ENCODE data around the gene MAP3K15. TPM values are rescaled to one million over a fixed set of nuclear protein-coding genes. Genes with fewer than 3 reads are reported as not detected.
"Not testable (repeated sequence)": the region's sequence is repeated elsewhere in the genome, so short reads cannot be mapped to it uniquely, and the experiment has no call there.

MAP3K15 gene
- total RNA-seq, 2 donors from 2014 or later: 2.4 to 2.5 TPM

DNA sequence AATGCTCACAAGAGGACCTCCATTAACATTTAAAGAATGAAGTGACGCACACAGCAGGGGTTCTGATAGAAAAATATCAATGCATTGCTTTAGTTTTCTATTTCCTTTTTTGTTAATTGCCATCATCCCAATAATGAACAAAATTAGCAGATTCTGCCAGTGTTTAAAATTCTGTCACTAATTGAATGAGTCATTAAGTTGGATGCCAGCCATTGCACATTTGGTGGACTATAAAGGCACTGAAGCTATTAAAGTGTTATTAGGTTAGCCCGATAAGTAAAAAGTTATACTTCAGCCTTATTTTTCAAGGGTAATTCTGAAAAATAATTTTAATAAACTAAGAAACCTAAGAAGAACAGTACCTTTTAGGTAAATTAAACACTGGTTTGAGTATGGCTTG is 53.1 kb downstream of the MAP3K15 start:
- Mint-ChIP-seq H3K9me3 (no peaks in the 10 kb centered on the region), H3K27ac (no peak overlapping the region), H3K36me3 (no peaks in the 10 kb centered on the region)
- DNase-seq (ENCODE audit: low spot score in 2 of 2) (no peak), ATAC-seq (no peak)

DNA sequence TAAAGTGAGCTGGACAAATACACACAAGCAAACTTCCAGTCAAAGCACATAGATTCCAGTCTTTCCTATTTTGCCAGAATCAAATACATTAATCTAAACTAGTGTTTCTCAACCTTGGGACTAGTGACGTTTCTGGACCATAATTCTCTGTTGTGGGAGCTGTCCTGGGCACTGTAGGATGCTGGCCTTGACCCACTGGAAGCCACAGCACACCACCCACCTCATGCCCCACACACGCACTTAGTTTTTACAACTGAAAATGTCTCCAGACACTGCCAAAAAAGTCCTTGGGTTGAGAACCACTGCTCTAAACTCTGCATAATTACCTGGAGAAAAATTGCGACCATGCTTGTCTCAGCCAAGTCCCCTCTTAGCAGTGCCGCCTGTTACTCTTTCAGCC is 57.6 kb downstream of the MAP3K15 start:
- H3K9me3 Mint-ChIP-seq: no peaks in the 10 kb centered on the region
- no peak overlapping the region for H3K27ac Mint-ChIP-seq
- DNase-seq (ENCODE audit: low spot score in 2 of 2): no peak
- ATAC-seq: no peak
- no peaks in the 10 kb centered on the region for H3K36me3 Mint-ChIP-seq

DNA sequence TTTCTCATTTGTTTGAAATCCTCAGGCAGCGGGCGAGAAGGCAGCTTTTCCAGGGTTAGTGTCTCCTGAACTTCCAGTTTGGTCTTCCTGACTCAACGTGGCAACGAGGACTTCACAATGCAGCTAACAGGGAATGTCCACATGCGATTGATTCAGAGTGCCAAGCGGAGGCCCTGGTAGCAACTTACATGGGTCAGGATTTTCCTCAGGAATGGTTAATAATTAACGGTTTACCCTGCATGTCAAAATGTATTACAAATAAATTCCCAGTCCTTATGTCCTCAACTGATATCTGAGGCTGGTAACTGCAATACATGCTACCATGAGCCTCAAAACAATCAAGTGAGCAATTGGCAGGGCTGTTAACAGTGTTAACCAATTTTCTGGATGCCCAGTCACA is 67.2 kb downstream of the MAP3K15 start:
- ATAC-seq (no peak), DNase-seq (ENCODE audit: low spot score in 2 of 2) (no peak)
- no peaks in the 10 kb centered on the region for H3K9me3 Mint-ChIP-seq
- H3K27ac Mint-ChIP-seq: no peak overlapping the region
- no peaks in the 10 kb centered on the region for H3K36me3 Mint-ChIP-seq

DNA sequence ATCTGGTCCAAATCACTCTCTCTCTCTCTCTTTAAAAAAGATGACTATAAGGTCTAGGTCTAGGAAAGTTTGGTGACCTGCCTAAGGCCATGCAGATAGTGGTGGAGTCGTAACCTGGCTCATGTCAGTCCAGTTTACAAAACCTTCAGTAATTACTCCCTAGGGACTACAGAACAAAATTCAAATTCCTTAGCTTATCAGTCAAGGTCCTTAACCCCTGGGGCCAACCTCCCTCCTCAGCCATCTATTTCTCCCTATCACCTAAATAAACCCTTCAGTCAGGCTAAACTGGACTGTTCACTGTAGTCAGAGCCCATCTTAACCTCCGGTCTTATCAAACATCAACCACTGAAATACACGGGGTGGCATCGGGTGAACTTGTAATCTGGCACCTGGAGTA is 68.9 kb downstream of the MAP3K15 start:
- Mint-ChIP-seq H3K36me3 (no peaks in the 10 kb centered on the region), H3K27ac (no peak overlapping the region), H3K9me3 (no peaks in the 10 kb centered on the region)
- ATAC-seq (no peak), DNase-seq (ENCODE audit: low spot score in 2 of 2) (no peak)

DNA sequence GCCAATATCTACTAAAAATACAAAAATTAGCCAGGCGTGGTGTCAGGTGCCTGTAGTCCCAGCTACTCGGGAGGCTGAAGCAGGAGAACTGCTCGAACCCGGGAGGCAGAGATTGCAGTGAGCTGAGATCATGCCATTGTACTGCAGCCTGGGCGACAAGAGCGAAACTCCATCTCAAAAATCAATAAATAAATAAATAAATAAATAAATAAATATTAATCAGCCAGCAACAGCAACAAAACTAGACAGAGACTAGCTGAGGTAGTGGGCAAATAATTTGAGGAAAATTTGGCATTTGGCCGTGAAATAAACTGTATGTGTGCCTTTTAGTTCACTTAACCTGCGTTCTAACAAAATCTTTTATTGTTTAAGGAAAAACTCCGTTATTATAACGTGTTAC is 69.5 kb downstream of the MAP3K15 start:
- ATAC-seq; H3K27ac Mint-ChIP-seq; DNase-seq (ENCODE audit: low spot score in 2 of 2); H3K36me3 Mint-ChIP-seq; H3K9me3 Mint-ChIP-seq: not testable (repeated sequence)

DNA sequence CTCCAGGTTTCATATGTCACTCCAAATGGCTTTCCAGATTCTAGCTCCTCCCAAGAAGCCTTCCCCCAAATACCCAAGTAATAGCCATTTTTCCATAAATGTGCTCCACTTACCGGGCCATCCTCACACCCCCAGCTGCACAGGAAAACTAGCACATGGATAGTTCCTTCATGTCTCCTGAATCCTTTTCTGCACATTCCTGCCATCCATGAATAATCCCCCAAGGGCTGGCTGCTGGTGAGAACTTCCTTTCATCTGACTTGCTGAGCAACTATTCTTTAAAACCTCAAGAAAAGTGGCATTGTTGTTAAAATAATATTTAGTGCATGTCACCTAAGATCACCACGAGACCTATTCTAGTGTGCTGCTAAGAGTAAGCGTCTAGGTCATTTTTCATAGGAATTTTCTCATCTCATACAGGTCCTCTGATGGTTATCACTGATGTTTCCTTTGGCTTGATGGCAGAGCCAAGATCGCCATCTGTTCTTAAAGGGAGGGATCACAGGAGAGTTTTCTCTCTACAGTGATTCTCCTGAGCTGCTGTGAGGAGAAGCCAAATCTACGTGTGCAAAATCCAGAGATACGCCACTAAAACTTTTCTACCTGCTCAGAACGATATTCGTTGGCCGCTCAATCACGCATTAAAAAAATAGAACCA is 71.3 kb downstream of the MAP3K15 start:
- ATAC-seq: no peak
- Mint-ChIP-seq H3K9me3 (no peaks in the 10 kb centered on the region), H3K27ac (no peak overlapping the region), H3K36me3 (no peaks in the 10 kb centered on the region)
- DNase-seq (ENCODE audit: low spot score in 2 of 2): no peak

DNA sequence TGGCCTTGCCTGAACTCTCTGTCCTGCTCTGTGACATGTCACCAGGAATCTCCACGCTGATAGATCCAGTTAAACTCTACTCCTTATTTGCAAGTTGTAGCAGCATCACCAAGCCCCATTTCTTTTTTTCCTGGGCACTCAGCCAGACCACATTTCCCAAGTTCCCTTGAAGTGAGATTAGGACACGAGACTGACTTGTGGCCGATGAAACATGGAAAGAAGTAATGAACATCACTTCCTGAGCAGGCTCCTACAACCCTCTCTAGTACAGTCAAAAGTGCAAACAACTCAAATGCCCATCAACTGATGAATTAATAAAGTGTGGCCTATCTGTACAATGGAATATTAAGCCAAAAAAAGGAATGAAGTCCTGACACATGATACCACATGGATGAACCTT is 74.6 kb downstream of the MAP3K15 start:
- H3K36me3 Mint-ChIP-seq: no peaks in the 10 kb centered on the region

DNA sequence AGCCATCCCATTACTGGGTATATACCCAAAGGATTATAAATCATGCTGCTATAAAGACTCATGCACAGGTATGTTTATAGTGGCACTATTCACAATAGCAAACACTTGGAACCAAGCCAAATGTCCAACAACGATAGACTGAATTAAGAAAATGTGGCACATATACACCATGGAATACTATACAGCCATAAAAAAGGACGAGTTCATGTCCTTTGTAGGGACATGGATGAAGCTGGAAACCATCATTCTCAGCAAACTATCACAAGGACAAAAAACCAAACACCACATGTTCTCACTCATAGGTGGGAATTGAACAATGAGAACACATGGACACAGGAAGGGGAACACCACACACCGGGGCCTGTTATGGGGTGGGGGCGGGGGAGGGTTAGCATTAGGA is 92.6 kb downstream of the MAP3K15 start:
- not testable (repeated sequence) for DNase-seq (ENCODE audit: low spot score in 2 of 2); ATAC-seq; H3K27ac Mint-ChIP-seq; H3K36me3 Mint-ChIP-seq; H3K9me3 Mint-ChIP-seq

More for the DNA sequence above, 74.6 kb downstream of the MAP3K15 start:
- DNase-seq (ENCODE audit: low spot score in 2 of 2) (no peak), ATAC-seq (no peak)
- Mint-ChIP-seq H3K9me3 (peaks cover 0 to 5% of the 10 kb centered on the region in 2 donors), H3K27ac (no peak overlapping the region)

DNA sequence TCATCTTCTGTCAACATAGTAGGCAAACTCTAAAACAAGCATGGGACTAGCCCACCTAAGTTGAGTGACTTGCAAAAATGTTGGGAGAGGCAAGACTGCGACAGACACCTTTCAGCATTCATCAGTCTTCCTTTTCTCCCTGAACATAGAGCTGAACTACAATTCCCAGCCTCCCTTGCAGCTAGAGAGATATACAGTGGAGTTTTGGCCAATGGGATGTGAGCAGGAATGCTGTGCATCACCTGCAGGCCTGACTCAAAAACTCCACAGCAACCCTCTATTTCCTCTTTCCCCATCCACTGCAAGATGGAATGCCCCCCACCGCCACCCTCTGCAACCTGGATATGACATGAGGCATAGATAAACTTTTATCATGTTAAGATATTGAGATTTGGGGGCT is 105.0 kb downstream of the MAP3K15 start:
- Mint-ChIP-seq H3K27ac (no peak overlapping the region), H3K9me3 (no peaks in the 10 kb centered on the region), H3K36me3 (no peaks in the 10 kb centered on the region)
- ATAC-seq: no peak
- no peak for DNase-seq (ENCODE audit: low spot score in 2 of 2)

DNA sequence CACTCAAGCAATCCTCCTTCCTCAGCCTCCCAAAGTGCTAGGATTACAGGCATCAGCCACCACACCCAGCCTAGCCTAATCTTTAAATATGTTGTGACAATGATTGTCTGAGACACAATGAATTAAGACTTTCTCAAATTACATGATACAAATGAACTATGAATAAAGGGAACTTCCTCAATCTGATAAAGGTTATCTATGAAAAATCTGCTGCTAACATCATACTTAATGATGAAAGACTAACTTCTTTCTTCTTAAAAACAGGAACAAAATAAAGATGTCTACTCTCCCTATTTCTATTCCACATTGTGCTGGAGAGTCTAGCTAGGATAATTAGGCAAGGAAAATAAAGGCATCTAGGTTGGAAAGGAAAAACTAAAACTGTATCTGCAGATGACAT is 111.6 kb downstream of the MAP3K15 start:
- H3K36me3 Mint-ChIP-seq: no peaks in the 10 kb centered on the region
- H3K27ac Mint-ChIP-seq: no peak overlapping the region

DNA sequence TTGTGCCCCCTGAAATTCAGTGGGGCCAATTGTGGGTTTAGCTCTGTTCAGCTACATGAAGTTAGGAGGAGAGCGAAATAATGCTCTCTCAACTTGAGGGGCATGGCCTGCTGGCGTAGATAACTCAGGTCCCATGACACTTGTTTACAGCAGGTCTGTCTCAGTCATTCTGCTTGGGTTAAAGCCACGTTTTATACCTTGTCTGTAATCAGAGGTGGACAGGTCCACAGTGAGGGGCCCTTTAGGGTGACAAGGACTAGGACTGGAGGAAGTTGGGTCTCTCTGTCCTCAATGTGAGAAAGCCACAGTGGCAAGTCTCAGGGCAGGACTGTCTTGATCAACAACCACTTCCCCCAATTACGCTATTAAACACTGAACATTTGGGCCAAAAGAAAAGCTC is 122.6 kb downstream of the MAP3K15 start:
- DNase-seq (ENCODE audit: low spot score in 2 of 2) (no peak), ATAC-seq (no peak)
- Mint-ChIP-seq H3K27ac (no peak overlapping the region), H3K36me3 (no peaks in the 10 kb centered on the region), H3K9me3 (no peaks in the 10 kb centered on the region)

More for the DNA sequence above, 111.6 kb downstream of the MAP3K15 start:
- H3K9me3 Mint-ChIP-seq: no peaks in the 10 kb centered on the region
- DNase-seq (ENCODE audit: low spot score in 2 of 2) (no peak), ATAC-seq (no peak)

DNA sequence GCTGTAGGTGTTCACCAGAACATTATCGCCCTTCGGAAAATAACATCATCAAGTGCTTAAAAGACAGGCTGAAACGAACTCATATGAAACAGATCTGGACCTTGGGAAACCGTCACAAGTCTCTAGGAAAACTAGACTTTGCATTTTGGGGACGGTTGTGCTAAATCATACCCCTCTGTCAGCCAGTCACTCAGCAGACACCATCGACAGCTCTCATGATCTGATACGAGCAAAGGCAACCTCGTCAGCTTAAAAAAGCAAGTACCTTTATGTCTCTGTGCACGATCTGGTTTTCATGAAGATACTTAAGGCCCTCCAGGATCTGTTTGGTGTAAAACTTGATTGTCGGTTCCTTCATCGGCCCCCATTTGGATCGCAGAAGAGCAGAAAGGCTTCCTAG is 123.2 kb downstream of the MAP3K15 start:
- DNase-seq (ENCODE audit: low spot score in 2 of 2) (no peak), ATAC-seq (no peak)
- no peaks in the 10 kb centered on the region for H3K36me3 Mint-ChIP-seq
- no peaks in the 10 kb centered on the region for H3K9me3 Mint-ChIP-seq
- no peak overlapping the region for H3K27ac Mint-ChIP-seq

DNA sequence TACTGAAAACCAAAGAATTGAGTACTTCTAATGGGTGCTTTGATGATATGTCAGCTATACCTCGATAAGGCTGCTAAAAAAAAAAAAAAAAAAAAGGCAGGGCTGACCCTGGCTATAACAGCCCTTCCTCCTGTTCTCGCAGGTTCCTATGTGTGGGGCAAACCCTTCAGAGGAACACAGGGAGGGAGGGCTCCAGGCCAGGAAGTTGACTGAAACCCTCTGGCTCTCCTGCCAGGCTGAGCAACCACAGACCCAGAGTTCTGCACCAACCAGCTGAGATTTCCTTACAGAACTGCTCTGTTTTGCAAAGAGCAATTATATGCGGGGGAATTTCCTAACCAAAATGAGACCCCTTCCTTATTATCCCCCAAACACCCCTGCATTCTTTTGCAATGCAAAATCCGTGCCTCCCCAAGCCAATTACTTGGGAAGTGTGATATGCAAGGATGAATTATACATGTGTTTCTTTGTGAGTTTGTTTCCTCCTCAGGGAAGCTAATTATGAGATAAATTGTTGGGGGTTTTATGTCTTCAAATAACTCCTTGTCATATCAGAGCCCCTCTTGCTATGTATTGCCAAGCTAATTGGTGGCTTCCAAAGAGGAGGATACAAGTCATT is 126.0 kb downstream of the MAP3K15 start:
- no peak for DNase-seq (ENCODE audit: low spot score in 2 of 2)
- H3K36me3 Mint-ChIP-seq: no peaks in the 10 kb centered on the region
- H3K9me3 Mint-ChIP-seq: no peaks in the 10 kb centered on the region
- no peak for ATAC-seq
- H3K27ac Mint-ChIP-seq: no peak overlapping the region

DNA sequence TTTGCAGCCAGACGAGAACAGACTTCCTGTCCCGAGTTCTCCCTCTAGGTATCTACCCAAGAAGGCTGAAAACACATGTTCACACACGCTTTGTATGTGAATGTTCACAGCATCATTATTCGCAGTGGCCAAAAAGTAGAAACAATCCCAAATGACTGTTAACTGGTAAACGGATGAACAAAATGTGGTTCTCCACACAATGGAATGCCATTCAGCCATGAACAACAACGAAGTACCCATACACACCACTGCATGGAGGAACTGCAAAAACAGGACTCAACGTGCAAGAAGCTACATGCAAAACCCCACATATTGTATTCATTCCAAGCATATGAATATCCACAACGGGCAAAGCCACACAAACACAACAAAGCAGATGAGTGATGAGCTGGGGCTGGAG is 126.6 kb downstream of the MAP3K15 start:
- Mint-ChIP-seq H3K27ac (no peak overlapping the region), H3K9me3 (no peaks in the 10 kb centered on the region), H3K36me3 (no peaks in the 10 kb centered on the region)
- ATAC-seq (no peak), DNase-seq (ENCODE audit: low spot score in 2 of 2) (no peak)

DNA sequence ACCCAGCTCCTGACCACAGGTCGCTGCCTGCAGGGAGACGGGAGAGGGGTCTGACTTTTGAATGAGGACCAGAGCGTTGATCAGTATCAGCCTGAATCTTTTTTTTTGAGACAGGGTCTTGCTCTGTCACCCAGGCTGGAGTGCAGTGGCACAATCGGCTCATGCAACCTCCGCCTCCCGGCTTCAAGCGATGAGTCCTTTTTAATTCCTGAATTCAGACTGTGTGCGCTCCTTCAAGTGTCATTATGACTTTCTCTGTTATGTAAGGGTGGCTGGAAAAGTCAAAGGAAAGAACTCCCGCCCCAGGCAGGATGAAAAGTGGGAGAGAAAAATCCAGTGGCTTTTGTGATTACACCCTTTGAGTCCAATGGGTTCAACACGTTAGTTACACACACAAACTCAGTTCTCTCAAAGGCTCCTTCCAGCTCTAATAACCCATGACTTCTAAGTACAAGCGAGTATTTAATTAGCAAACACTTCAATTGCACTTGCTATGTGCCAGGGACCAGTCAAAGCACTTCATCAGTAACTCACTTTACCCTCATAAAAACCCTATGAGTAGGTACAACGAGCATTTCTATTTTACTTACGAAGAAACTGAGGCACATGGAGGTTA is 127.1 kb downstream of the MAP3K15 start:
- no peaks in the 10 kb centered on the region for H3K9me3 Mint-ChIP-seq
- DNase-seq (ENCODE audit: low spot score in 2 of 2) (no peak), ATAC-seq (no peak)
- H3K36me3 Mint-ChIP-seq: no peaks in the 10 kb centered on the region
- no peak overlapping the region for H3K27ac Mint-ChIP-seq

DNA sequence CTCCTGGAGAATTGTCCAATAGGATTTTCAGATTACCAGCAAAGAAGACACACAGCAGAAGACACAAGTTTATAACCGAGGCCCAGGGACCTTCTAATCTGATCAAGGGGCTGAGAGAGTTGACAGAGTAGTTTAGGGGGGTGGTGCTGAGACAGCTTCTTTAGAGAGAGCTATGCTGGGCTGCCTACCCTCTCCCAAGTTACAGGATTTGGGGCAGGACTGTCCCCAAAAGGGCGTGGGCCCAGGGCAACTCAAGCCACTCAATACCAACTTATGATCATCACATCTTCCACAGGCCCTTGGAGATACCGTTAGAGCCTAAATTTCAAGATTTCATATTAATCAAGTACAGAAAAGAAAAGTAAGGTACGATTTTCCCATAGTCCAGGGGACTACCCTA is 128.6 kb downstream of the MAP3K15 start:
- DNase-seq (ENCODE audit: low spot score in 2 of 2) (no peak), ATAC-seq (no peak)
- no peaks in the 10 kb centered on the region for H3K36me3 Mint-ChIP-seq
- H3K27ac Mint-ChIP-seq: no peak overlapping the region
- no peaks in the 10 kb centered on the region for H3K9me3 Mint-ChIP-seq

DNA sequence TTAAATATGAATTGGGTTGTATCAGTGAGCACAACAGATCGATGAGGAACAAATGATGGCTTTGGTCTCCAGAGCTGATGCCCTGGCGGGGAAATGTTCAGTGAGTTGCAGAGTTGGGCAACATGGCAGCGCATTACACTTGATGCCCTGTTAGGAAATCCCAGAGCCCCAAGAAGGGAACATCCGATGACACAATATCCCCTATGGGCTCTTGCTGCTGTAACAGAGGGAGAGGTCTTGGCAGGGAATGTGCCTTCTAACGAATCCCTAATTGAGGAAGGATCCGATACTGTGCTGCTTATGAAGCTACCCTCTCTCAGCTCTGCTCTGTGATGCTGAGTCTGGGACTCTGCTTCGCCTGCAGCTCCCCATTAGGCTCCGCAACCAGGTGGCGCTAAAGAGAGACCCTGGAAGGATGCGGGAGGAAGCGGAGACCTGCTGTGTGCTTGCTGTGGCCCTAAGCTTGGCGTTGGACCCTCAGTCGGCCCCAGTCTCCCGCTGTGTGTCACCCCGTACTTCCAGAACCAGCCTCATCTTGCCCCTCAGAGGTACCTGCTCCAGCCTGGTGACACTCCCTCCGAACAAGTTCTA is 132.7 kb downstream of the MAP3K15 start:
- ATAC-seq: peak; percentile 69 to 71
- no peak overlapping the region for H3K27ac Mint-ChIP-seq
- H3K36me3 Mint-ChIP-seq: no peaks in the 10 kb centered on the region
- no peaks in the 10 kb centered on the region for H3K9me3 Mint-ChIP-seq
- DNase-seq (ENCODE audit: low spot score in 2 of 2): peak; percentile 55 to 59

DNA sequence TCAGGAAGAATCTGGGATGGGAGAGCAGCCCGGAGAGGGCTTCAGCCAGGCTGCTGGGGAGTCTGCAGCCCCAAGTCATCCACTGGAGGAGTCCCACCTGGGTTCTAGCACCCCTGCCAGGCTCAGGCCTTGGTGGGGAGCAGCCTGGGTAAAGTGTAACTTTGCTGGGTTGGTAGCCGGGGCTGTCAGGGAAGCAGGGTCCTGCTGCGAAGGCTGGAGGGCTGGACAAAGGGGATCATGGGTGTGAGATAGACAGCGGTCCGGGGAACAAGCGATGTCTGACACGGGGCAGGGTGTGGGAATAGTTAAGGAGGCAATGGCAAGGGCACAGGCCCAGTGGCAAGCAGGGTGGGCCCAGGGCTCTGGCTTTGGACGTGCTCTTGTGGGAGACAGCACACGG is 134.0 kb downstream of the MAP3K15 start:
- H3K9me3 Mint-ChIP-seq: no peaks in the 10 kb centered on the region
- no peak for ATAC-seq
- DNase-seq (ENCODE audit: low spot score in 2 of 2): no peak
- H3K36me3 Mint-ChIP-seq: no peaks in the 10 kb centered on the region
- no peak overlapping the region for H3K27ac Mint-ChIP-seq
